HG02623 (cell line): ENCODE results near the gene AEBP2.
"Not testable (repeated sequence)": the region's sequence is repeated elsewhere in the genome, so short reads cannot be mapped to it uniquely, and the experiment has no call there.

Source experiments
- ATAC-seq: cut with Tn5 transposase; IDR thresholded peaks from one replicate; pipeline ENCODE4 v1.9.1; 2021; ENCODE audit warnings: moderate library complexity; ENCODE audit not compliant: unreplicated experiment

Gene AEBP2

DNA sequence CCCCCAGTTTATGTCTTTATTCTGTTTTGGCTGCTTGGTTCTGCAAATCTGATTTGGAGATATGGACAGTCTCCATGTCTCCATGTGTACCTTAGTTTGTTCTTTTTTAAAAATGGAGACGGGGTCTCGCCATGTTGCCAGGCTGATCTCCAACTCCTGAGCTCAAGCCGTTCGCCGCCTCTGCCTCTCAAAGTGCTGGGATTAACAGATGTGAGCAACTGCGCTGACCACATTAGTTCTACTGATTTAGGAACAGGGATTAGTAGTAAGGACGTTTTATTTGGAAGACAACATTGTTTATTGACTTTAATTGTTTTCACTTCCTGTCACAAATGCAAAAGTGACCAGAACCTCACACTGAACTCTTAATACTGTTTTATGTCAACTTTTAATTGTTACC is 14.7 kb downstream of the AEBP2 start:
- no peak for ATAC-seq

DNA sequence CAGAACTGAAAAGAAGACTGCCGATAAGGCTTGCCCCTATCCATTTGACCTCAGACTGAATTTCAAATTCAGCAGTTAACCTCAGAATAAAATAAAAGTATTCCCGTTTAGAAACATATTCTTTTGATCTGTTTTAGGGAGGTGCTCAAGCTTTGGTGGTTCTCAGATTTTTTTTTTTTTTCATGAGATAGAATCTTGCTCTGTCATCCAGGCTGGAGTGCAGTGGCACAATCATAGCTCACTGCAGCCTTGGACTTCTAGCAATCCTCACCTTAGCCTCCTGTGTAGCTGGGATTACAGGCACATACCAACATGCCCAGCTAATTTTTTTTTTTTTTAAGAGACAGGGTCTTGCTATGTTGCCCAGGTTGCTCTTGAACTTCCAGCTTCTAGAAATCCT is 15.5 kb downstream of the AEBP2 start:
- no peak for ATAC-seq

DNA sequence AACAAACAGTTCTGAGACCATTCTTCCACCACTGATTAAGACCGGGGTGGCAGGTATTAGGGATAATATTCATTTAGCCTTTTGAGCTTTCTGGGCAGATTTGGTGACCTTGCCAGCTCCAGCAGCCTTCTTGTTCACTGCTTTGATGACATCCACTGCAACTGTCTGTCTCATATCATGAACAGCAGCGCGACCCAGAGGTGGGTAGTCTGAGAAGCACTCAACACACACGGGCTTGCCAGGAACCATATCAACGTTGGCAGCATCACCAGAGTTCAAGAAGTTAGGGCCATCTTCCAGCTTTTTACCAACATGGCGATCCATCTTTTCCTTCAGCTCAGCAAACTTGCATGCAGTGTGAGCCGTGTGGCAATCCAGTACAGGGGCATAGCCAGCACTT is 16.9 kb downstream of the AEBP2 start:
- ATAC-seq: no peak

DNA sequence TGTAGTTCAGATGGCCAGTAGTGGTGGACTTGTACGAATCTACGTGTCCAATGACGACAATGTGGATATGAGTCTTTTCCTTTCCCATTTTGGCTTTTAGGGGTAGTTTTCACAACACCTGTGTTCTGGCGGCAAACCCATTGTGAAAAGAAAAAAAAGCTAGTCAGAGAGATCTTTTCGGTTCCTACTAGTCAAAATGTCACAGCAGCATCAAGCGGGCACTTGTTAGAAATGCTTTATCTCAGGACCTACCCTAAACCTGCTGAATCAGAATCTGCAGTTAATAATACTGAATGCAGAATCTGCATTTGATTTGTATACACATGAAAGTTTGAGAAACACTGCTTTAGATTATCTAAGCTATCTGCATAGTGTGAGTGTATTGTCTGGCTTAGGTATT is 18.3 kb downstream of the AEBP2 start:
- ATAC-seq: no peak

DNA sequence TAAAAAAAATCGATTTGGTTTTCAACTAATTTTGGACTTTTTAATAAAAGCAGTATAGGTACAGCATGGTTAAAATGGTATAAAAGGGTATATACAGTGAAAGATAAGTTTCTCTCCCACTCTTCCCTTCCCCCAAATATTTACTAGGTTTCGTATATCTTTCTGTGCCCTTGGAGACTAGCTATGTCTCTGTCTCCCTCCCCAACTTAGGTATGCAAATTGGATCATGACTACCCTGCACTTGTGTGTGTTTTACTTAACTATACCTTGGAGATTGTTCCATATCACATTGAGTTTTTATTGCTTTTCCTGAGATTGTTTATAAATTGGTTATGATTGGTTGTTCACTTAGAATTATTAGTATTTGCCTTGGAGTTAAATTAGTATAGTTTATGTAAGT is 19.4 kb downstream of the AEBP2 start:
- ATAC-seq: no peak

DNA sequence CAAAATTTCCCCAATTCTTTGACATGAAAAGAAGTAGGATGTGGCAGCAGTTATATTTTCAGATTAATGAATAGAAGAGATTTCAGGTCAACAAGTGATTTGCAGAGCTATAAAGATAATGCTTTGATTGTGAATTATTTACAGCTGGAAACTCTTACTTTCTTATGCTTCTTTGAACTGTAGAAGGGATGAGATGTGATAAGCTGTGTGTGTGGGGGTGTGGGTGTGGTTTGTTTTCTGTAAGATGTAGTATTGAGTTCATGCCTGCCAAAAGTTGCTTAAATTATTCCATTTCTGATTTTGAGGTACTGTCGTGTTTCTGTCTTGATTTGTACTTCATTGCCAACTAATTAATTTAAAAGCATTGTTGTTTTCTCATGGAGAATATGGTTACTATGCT is 22.7 kb downstream of the AEBP2 start:
- no peak for ATAC-seq

DNA sequence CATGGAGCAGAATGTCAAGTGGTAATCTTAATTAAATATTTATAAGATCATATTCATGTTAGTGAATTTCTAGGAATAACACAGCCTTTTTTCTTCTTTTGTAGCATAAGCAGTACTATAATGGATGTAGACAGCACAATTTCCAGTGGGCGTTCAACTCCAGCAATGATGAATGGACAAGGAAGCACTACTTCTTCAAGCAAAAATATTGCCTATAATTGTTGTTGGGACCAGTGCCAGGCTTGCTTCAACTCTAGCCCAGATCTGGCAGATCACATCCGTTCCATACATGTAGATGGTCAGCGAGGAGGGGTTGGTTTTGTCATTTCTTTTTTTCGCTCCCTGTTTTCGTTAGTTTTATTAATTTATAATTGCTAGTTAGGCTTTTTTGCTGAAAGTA is 23.1 kb downstream of the AEBP2 start:
- ATAC-seq: no peak

DNA sequence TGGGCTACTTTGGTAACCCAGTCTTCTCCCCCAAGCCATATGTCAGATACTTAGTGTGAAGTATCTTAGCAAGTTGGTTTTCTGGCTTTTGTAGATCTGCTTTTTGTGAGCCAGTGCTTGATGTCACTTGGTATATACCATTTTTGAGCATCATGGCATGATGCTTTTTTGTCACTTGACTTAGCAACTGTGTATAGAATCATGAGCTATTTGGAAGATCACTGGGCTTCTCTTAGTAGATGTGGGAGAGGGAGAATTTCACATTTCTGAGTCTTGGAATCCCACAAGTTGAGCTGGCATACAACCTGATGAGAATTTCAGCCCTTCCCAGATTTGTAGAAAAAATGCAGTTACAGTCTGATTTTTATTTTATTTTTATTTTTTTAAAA is 24.9 kb downstream of the AEBP2 start:
- no peak for ATAC-seq

DNA sequence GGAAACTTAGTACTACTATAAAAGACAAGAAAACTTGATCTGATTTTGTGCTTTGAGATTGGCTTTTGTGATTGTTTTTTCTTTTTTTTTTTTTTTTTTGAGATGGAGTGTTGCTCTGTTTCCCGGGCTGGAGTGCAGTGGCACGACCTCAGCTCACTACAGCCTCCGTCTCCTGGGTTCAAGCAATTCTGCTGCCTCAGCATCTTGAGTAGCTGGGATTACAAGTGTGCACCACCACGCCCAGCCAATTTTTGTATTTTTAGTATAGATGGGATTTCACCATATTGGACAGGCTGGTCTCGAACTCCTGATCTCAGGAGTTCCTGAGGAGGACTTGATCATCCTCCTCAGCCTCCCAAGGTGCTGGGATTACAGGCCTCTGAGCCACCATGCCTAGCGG is 26.4 kb downstream of the AEBP2 start:
- ATAC-seq: no peak

DNA sequence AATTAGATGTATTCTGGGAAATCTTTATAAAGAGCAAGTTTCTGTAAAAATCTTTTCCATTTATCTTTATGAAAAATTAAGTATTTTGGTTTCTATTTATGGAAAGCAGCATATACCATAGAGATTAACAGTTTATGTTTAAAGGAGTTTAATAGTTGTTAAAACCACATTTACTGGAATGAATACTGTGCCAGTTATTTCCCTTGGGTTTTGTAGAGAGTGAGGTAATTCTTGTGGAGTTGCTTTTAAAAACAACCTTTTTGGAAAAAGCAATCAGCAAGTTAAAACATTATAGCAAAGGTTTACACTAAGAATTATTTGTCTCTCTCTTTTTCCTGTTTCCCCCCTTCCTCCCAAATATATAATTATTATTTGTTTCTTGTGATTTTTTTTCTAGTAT is 34.9 kb downstream of the AEBP2 start:
- no peak for ATAC-seq

DNA sequence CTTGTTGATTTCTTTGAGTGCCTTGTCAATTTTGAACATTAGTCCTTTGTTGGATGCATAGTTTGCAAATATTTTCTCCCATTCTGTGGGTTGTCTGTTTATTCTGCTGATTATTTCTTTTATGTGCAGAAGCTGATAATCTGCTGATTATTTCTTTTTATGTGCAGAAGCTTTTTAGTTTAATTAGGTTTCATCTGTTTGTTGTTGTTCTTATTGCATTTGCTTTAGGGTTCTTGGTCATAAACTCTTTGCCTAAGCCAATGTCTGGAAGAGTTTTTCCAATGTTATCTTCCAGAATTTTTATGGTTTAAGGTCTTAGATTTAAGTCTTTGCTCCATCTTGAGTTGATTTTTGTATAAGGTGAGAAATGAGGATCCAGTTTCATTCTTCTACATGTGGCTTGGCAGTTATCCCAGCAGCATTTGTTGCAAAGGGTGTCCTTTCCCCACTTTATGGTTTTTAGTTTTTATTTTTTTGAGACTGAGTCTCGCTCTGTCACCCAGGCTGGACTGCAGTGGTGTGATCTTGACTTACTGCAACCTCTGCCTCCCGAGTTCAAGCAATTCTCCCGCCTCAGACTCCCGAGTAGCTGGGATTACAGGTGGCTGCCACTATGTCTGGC is 36.7 kb downstream of the AEBP2 start:
- not testable (repeated sequence) for ATAC-seq

DNA sequence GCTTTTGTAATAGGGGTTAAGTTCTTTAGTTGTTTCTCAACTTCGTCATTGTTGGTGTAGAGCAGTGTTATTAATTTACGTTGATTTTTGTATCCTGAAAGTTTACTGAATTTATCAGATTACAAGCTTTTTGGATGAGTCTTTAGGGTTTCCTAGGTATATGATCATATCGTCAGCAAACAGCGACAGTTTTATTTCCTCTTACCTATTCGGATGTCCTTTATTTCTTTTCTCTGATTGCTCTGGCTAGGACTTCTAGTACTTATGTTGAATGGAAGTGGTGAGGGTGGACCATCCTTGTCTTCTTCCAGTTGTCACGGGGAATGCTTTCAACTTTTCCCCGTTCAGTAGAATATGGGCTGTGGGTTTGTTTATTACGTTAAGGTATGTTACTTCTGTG is 37.8 kb downstream of the AEBP2 start:
- ATAC-seq: no peak

DNA sequence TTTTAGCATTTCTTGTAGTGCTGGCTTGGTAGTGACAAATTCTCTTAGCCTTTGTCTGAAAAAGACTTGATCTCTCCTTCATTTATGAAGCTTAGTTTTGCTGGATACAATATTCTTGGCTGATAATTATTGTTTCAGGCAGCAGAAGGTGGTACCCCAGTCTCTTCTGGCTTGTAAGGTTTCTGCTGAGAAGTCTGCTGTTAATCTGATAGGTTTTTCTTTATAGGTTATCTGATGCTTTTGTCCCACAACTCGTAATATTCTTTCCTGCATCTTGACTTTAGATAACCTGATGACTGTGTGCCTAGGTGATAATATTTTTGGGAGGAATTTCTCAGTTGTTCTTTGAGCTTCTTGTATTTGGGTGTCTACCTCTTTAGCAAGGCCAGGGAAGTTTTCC is 41.2 kb downstream of the AEBP2 start:
- ATAC-seq: no peak

DNA sequence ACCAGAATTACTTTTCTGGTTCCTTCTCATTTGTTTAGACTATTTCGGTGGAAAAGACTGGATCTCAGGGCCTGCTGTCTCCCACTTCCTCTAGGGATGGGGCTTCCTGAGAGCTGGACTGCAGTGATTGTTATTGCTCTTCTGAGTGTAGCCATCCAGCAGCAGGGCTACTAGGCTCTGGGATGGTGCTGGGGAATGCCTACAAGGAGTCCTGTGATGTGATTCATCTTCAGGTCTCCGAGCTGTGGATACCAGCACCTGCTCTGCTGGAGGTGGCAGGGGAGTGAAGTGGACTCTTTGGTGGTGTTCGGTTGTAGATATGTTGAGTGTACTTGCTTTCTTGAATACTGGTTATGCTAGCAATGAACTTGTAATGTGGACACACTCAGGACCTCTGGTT is 42.7 kb downstream of the AEBP2 start:
- no peak for ATAC-seq

DNA sequence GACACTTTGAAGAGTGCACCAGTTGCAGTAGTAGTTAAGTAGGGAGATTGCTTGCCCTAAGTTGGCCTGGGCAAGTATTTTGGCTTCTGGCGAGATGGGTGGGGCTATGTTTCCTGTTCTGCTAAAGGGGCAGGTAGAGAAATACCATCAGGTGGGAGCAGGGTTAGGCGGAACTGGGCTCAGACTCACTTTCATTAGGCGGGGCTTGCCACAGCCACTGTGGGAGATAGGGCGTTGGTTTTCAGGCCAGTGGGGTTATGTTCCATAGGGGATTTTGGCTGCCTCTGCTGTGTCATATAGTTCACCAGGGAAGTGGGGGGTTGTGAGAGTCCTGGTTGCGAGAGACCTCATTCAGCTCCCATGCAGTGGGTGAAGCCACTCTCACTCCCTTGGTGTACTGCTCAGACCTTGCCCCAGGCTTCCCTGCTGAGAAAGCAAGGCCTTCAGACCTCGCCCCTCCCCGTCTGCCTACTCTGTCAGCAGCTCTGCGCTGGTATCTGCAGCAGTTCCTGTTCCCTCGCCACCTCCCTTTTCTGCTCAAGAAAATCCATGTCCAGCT is 43.3 kb downstream of the AEBP2 start:
- ATAC-seq: peak; percentile 93

DNA sequence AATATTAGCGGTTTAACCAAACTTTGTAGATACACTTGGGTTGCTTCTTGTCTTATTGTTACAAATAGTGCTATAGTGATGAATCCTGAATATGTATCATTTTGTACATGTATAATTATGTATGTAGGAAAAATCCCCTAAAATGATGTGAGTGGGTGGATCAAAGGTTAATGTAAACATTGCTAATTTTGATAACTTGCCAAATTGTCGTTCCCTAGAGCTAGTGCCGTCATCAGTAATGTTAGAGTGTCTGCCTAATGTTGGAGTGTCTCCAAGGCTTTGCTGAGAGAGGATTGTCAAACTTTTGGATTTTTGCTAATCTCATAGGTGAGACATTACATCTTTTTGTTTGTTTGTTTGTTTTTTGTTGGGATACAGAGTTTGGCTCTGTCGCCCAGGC is 44.4 kb downstream of the AEBP2 start:
- ATAC-seq: no peak

DNA sequence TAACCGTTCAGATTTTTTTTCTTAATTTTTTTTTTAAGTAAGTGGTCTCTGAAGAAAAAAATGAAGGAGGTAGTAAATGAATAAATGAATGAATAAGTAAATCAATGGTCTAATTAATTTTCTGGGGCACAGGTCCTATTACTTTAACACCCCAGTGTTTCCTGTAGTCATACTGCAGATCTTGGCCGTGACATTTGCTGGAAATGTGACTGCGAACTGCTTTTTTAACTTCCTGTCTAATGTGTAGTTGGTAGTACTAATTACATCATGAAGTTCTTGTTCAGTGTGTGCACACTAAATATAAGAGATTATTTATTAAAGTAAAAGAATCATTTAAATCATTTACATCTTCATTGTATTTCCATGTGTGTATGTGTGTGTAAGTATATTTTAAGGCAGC is 45.4 kb downstream of the AEBP2 start:
- ATAC-seq: no peak

DNA sequence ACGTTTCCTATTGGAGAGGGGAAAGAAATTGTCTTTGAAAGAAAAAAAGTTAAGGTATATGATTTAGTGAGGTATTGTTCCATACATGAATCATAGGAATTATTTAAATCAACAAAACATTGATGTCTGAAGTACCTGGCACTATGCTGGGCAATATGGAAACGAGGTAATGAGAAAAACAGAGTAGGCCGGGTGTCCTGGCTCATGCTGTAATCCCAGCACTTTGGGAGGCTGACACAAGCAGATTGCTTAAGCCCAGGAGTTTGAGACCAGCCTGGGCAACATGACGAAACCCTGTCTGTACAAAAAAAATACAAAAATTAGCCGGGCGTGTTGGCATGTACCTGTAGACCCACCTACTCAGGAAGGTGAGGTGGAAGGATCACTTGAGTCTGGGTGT is 45.9 kb downstream of the AEBP2 start:
- ATAC-seq: no peak

DNA sequence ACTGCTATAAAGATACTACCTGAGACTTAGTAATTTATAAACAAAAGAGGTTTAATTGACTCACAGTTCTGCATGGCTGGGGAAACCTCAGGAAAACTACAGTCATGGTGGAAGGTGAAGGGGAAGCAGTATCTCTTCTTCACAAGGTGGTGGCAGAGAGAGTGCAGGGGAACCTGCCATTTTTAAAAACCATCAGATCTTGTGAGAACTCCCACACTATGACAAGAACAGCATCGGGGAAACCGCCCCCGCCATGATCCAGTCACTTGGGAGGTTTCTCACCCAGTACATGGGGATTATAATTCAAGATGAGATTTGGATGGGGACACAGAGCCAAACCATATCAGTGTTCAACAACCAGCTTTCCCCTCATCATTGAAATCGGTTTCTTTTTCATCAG is 49.9 kb downstream of the AEBP2 start:
- no peak for ATAC-seq

DNA sequence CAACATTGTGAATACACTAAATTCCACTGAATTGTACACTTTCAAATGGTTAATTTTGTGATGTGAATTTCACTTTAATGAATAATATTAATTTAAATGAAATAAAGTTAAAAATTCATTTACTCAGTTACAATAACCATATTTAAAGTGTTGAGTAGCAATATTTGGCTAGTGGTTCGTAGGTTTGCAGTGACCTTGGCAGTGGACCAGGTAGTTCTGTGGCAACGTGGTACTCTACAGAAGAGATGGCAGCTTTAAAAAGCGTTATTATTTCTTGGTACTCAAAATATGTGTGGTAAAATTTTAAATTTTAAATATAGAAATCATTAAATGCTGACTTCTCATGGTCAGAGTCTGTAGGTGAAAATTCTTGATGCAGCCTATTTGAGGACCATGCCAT is 51.6 kb downstream of the AEBP2 start:
- ATAC-seq: no peak

DNA sequence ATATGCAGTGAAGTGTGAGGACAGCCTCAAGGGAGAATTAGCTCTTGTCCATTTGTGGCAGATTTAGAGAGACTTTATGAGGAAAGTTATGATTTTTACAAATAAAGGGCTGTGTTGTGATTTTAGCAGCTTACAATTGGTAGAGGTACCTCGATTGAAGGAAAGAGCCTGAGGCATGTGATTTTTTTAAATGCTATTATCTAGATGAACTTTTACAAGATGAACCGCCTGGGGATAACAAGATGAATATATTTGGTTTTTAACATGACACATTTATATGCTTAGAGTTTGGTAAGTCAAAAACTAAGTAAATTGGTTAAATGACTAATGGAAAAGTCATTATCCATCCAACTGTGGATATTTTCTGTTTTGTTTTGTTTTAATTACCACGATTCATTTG is 52.6 kb downstream of the AEBP2 start:
- ATAC-seq: no peak

DNA sequence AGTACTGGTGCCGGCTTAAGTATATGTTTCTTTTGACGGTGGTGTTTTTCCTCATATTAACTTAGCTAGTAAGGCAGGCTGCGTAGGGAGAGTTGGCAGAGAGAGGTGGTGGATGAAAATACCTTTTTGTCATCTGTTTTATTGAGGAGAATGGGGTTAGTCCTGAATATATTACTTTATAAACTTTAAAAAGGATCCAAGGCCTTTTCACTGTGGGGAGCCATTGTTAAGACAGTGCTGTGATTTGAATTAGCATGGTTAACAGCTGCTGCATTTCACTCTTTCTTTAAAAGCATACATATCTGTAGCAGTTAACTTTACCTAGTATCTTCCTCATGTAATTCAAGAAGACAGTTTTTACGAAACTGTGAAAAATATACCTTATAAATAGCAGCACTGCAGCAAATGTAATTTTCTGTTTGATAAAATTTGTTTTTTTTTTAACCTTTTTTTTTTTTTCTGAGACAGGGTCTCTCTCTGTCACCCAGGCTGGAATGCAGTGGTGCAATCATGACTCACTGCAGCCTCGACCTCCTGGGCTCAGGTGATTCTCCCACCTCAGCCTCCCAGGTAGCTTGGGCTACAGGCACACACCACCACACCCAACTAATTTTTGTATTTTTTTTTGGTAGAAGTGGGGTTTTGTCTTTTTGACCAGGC is 57.1 kb downstream of the AEBP2 start:
- ATAC-seq: no peak

DNA sequence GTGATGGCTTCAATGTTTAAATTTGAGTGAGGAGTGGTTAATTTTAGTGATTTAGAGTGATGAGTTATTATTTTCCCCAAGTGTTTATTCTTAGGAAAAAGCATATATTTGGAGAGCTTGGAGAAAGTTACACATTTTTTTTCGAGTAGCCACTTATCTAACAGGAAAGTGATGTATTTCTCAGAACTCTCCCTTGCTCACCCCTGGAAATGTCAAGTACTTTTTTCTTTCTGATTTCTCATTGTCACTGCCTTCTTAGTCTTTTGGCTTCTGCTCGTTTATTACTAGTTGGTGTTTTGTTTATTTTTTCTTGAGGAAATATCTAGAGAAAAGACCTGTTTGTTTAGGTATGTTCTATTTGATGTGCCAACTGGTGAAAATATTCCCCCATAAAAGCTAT is 58.8 kb downstream of the AEBP2 start:
- ATAC-seq: no peak
